Neural crest cell (in vitro differentiated cells): Measurements from ENCODE around the gene ZCCHC7. TPM values are rescaled to one million over a fixed set of nuclear protein-coding genes. Genes with fewer than 3 reads are reported as not detected.
"Not testable (repeated sequence)": the region's sequence is repeated elsewhere in the genome, so short reads cannot be mapped to it uniquely, and the experiment has no call there.

ENCODE experiments used
- DNase-seq: peaks from one replicate; pipeline ENCODE4 v3.0.0; 2021; ENCODE audit warnings: low read depth, mixed read lengths, low spot score
- H3K27ac Mint-ChIP-seq: one replicate; pipeline ENCODE4 v1.8.0; 2021; ENCODE audit warnings: mild to moderate bottlenecking, mixed read lengths; ENCODE audit not compliant: unreplicated experiment
- H3K27me3 Mint-ChIP-seq: 2 replicates; pipeline ENCODE4 v1.8.0; 2021; ENCODE audit warnings: low read depth, mild to moderate bottlenecking, mixed read lengths
- H3K36me3 Mint-ChIP-seq: 2 replicates; pipeline ENCODE4 v1.8.0; 2021; ENCODE audit warnings: low read depth, mild to moderate bottlenecking, mixed read lengths
- H3K4me1 Mint-ChIP-seq: 2 replicates; pipeline ENCODE4 v1.8.0; 2021; ENCODE audit warnings: mixed read lengths
- H3K4me3 Mint-ChIP-seq: one replicate; pipeline ENCODE4 v1.8.0; 2021; ENCODE audit warnings: mild to moderate bottlenecking, mixed read lengths
- H3K9me3 Mint-ChIP-seq: 2 replicates; pipeline ENCODE4 v1.8.0; 2021; ENCODE audit warnings: mixed read lengths
- long read RNA-seq: library from polyadenylated mRNA; unstranded; transcript quantifications from one replicate; pipeline ENCODE4 v2.0.0, GENCODE V29; 2020
- total RNA-seq: library from RNA; stranded (reverse); gene quantifications from 2 replicates; pipeline ENCODE4 v1.2.1, GENCODE V29; 2021
- TF ChIP-seq, protein P1 (sequence below): fragments of 200-600 bp; sonication (generic); conservative IDR thresholded peaks from 2 replicates; pipeline ENCODE4 v1.5.0; 2021; ENCODE audit warnings: antibody characterized with exemption, mild to moderate bottlenecking

The ZCCHC7 gene
- total RNA-seq, result 21.6 and 21.9 TPM in 2 replicates
- long read RNA-seq, transcript ZCCHC7-202 (9 exons, 2,619 nt), result major isoform, 29 of 83 reads
- long read RNA-seq, partial matches to known transcripts, result 17 of 83 reads
- long read RNA-seq, other reads (novel, unspliced or antisense), result 34 of 83 reads

DNA sequence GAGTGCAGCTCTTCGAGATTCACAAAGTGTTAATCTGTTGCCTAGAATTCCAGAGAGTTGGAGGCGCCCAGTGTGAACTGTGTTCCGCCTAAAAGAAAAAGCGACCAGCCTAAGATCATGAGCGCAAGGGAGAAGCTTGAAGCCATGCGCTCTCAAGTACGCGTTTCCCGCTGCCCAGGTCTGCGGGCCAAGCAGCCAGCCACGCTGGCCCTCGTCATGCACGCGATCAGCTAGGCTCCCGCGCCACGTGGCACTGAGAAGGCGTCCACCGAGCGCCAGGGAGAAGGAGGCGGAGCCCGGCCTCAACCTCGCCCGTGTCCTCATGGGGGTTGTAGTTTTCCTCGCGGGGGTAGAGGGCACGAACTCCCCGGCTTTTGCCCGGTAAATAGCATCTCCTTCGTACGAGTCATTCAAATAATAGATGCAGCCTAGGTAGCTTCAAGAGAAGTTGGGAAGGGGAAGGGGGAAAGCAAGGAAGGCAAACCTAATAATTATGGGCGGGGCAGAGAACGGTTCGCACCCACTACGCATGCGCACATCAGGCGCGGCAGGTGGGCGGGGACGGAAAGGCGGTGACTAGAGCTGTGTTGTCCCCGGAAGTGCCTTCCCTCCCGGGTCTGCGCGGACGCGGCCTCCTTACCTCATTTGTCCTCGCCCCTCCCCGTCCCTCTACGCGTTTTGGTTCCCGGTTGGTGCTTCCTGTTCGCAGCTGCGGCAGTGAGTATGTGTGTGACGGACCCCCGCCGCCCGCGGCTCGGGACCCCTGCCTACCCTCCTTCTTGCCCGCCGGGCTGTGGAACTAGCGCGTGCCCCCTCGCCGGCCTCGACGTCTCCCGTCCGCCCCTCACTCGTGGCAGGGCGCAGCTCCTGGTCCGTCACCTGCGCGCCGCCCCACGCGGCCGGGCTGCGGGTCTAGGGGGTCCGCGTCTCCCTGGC is at the start of gene ZCCHC7:
TSS of gene ZCCHC7 (plus strand) at position 668 of the 936 bp plus-strand sequence.
- Mint-ChIP-seq H3K27ac (peak within 1 kb of the TSS; percentile 99), H3K9me3 (peaks cover 5% of the 10 kb centered on the region), H3K4me3 (peak within 1 kb of the TSS; percentile 95), H3K4me1 (peaks cover 26% of the 10 kb centered on the region), H3K36me3 (peaks cover 2% of the 10 kb centered on the region), H3K27me3 (no peaks in the 10 kb centered on the region)
- peak; percentile 97 for DNase-seq
- TF ChIP-seq, protein P1, sequence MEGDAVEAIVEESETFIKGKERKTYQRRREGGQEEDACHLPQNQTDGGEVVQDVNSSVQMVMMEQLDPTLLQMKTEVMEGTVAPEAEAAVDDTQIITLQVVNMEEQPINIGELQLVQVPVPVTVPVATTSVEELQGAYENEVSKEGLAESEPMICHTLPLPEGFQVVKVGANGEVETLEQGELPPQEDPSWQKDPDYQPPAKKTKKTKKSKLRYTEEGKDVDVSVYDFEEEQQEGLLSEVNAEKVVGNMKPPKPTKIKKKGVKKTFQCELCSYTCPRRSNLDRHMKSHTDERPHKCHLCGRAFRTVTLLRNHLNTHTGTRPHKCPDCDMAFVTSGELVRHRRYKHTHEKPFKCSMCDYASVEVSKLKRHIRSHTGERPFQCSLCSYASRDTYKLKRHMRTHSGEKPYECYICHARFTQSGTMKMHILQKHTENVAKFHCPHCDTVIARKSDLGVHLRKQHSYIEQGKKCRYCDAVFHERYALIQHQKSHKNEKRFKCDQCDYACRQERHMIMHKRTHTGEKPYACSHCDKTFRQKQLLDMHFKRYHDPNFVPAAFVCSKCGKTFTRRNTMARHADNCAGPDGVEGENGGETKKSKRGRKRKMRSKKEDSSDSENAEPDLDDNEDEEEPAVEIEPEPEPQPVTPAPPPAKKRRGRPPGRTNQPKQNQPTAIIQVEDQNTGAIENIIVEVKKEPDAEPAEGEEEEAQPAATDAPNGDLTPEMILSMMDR, result no peak

- H3K36me3 Mint-ChIP-seq, H3K9me3 Mint-ChIP-seq, DNase-seq, H3K4me3 Mint-ChIP-seq, H3K4me1 Mint-ChIP-seq, H3K27me3 Mint-ChIP-seq, H3K27ac Mint-ChIP-seq: not testable (repeated sequence)
Observed at GRCh38 chr9:37074790-37075189, 45.6 kb upstream of the ZCCHC7 start.

DNA sequence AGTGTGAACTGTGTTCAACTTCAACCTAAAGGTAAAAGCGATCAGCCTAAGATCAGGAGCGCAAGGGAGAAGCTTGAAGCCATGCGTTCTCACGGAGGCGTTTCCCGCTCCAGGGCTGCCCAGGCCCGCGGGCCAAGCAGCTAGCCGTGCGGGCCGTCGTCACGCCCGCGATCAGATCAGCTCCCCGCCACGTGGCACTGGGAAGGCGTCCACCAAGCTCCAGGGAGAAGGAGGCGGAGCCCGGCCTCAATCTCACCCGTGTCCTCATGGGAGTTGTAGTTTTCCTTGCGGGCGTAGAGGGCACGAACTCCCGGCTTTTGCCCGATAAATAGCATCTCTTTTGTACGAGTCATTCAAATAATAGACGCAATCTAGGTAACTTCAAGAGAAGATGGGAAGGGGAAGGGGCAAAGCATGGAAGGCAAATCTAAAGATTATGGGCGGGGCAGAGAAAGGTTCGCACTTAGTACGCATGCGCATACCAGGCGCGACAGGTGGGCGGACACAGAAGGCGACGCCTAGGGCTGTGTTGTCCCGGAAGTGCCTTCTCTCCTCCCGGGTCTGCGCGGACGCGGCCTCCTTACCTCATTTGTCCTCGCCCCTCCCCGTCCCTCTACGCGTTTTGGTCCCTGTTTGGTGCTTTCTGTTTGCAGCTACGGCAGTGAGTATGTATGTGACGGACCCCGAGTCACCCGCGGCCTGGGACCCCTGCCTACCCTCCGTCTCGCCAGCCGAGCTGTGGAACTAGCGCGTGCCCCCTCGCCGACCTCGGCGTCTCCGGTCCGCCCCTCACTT is 40.8 kb upstream of the ZCCHC7 start:
- TF ChIP-seq, protein P1, result no peak
- H3K4me3 Mint-ChIP-seq, result peak overlapping the region; percentile 92
- peaks cover 10% of the 10 kb centered on the region for H3K27me3 Mint-ChIP-seq
- no peaks in the 10 kb centered on the region for H3K9me3 Mint-ChIP-seq
- peak; percentile 83 for DNase-seq
- peaks cover 25% of the 10 kb centered on the region for H3K4me1 Mint-ChIP-seq
- peak overlapping the region; percentile 98 for H3K27ac Mint-ChIP-seq
- no peaks in the 10 kb centered on the region for H3K36me3 Mint-ChIP-seq

GRCh38 chr9:37080165-37080628 is 40.2 kb upstream of the ZCCHC7 start:
- DNase-seq, result peak; percentile 11
- peak overlapping the region; percentile 92 for H3K4me3 Mint-ChIP-seq
- not testable (repeated sequence) for H3K36me3 Mint-ChIP-seq, H3K27me3 Mint-ChIP-seq, H3K9me3 Mint-ChIP-seq
- H3K27ac Mint-ChIP-seq, result peak overlapping the region; percentile 98
- peaks cover 25% of the 10 kb centered on the region for H3K4me1 Mint-ChIP-seq

DNA sequence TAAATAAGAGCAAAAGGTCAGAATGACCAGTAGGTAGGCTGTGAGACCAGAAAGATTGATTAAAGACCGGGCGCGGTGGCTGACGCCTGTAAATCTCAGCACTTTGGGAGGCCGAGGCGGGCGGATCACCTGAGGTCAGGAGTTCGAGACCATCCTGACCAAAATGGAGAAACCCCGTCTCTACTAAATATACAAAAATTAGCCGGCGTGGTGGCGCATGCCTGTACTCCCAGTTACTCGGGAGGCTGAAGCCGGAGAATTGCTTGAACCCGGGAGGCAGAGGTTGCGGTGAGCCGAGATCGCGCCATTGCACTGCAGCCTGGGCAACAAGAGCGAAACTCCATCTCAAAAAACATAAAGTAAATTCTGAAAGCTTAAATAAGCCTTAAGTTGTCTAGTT is 38.9 kb upstream of the ZCCHC7 start:
- H3K36me3 Mint-ChIP-seq, DNase-seq, H3K27ac Mint-ChIP-seq, H3K9me3 Mint-ChIP-seq, H3K27me3 Mint-ChIP-seq: not testable (repeated sequence)
- peaks cover 25% of the 10 kb centered on the region for H3K4me1 Mint-ChIP-seq
- peak overlapping the region; percentile 54 for H3K4me3 Mint-ChIP-seq

DNA sequence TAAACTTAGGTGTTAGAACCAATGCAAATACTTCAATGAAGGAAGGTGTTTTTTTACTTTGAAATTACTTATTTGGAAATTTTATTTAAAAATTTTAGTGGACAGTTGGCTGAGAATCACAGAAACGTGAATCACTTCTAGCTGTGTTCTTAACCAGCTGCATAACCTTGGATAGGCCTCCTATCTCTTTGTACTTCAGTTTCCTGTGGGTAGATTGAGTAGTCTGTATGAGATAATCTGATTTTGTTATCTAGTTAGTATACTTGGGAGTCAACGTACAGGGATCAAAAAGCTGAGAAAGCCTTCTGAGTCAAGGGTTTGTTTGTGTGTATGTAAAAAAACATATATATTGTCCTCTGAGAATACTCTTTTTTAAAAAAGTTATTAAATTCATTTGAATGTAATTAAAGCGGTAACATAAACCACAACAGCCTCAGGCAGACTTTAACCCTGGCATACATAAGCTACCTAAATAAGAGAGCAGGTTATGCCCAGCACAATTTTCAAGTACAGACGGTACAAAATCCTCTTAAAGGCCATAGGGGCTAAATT is 38.1 kb upstream of the ZCCHC7 start:
- H3K27me3 Mint-ChIP-seq, result peaks cover 2% of the 10 kb centered on the region
- H3K27ac Mint-ChIP-seq, result no peak overlapping the region
- no peak for DNase-seq
- TF ChIP-seq, protein P1, result no peak
- peaks cover 25% of the 10 kb centered on the region for H3K4me1 Mint-ChIP-seq
- no peaks in the 10 kb centered on the region for H3K9me3 Mint-ChIP-seq
- H3K4me3 Mint-ChIP-seq, result peak overlapping the region; percentile 54
- H3K36me3 Mint-ChIP-seq, result peaks cover 8% of the 10 kb centered on the region
